Measurements from ENCODE around the gene P3H4. TPM values are rescaled to one million over a fixed set of nuclear protein-coding genes. Genes with fewer than 3 reads are reported as not detected.

Gene P3H4
- total RNA-seq, 1 experiment from 2014 or later = not detected

DNA sequence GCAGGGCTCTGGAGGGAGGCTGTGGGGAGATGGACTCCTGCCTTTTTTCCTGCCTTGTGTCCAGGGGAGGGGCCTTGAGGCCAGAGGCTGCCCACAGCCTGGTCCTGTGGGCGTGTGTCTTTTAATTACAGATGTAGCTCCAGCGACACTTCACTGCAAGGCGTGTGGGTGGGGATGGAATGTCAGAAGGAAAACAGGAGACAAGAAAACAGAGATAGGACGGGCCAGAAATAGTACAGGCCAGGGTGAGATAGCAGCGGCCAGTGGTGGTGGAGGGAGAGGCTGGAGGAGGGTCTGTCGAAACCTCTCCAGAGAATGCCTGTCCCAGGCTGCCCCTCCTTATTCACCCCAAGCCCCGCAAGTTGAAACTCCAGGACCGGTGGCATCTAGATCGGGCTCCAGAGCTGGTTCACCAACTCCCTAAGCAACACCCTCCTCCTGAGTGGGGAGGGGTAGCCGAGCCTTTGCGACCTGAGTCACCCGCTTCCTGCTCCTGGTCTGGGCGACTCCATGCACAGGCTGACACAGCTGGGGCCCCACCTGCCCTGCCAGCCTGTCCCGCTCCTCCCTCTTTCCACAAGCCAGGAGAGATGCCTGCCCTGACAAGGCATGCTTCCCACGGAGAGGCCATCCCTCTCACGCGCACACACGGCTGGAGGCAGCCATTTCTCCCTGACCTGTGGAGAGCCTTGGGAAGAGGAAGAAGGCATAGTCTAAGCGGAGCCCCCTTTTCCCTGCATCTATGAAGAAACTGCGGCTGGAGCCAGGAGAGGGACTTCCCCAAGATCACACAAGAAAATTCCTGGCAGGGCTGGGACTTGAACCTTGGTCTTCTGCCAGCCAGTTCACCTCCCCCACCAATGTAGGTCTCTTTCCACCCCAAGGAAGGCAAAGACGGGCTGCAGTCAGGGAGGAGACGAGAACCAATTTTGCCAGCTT lies 18.6 kb downstream of the P3H4 start:
- H3K9ac ChIP-seq (ENCODE audit: low read length) = no peak overlapping the region
- H3K4me3 ChIP-seq (ENCODE audit: low read length) = no peak overlapping the region
- H3K9me2 ChIP-seq (replicated peaks; ENCODE audit: insufficient read depth, low read length) = no peaks in the 10 kb centered on the region
- no peaks in the 10 kb centered on the region for H3K9me3 ChIP-seq (ENCODE audit: low read length)
- H3K79me2 ChIP-seq (ENCODE audit: low read length) = no peaks in the 10 kb centered on the region
- no peaks in the 10 kb centered on the region for H3K27me3 ChIP-seq (ENCODE audit: low read length)
- H2AFZ ChIP-seq (ENCODE audit: low read length) = no peak overlapping the region
- H3K36me3 ChIP-seq (ENCODE audit: insufficient read depth, low read length) = no peaks in the 10 kb centered on the region
- no peak overlapping the region for H3K27ac ChIP-seq (ENCODE audit: low read length)
- no peaks in the 10 kb centered on the region for H3K4me1 ChIP-seq (ENCODE audit: low read length)
- DNase-seq = no peak
- no peak overlapping the region for H3K4me2 ChIP-seq (ENCODE audit: low read depth, low read length, poor library complexity, severe bottlenecking)
- no peaks in the 10 kb centered on the region for H4K20me1 ChIP-seq (ENCODE audit: insufficient read depth, low read depth, low read length)

DNA sequence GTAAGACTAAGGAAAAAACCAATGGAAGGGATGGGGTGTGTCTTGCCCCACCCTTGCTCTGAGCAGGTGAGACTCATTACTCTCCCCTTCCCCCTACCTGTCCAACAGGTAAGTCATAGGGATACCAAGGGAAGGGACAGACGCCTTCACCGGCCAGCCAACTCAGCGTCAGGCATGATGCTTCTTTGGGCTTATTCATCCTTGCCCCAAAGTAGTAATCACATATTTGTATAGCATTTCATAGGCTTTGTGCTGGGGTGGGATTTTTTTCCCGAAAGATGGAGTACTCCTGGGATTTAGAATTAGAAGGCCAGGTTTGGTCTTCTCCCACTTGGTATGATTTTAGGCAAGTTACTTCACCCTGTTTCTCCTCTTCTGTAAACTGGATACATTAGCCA lies 24.7 kb downstream of the P3H4 start:
- no peaks in the 10 kb centered on the region for H3K9me3 ChIP-seq (ENCODE audit: low read length)
- no peaks in the 10 kb centered on the region for H3K36me3 ChIP-seq (ENCODE audit: insufficient read depth, low read length)
- no peak overlapping the region for H3K4me3 ChIP-seq (ENCODE audit: low read length)
- H3K4me2 ChIP-seq (ENCODE audit: low read depth, low read length, poor library complexity, severe bottlenecking) = no peak overlapping the region
- H2AFZ ChIP-seq (ENCODE audit: low read length) = no peak overlapping the region
- H3K4me1 ChIP-seq (ENCODE audit: low read length) = no peaks in the 10 kb centered on the region
- no peaks in the 10 kb centered on the region for H3K79me2 ChIP-seq (ENCODE audit: low read length)
- no peak overlapping the region for H3K9ac ChIP-seq (ENCODE audit: low read length)
- H3K27me3 ChIP-seq (ENCODE audit: low read length) = no peaks in the 10 kb centered on the region
- H4K20me1 ChIP-seq (ENCODE audit: insufficient read depth, low read depth, low read length) = no peaks in the 10 kb centered on the region
- no peak for DNase-seq
- no peaks in the 10 kb centered on the region for H3K9me2 ChIP-seq (replicated peaks; ENCODE audit: insufficient read depth, low read length)
- no peak overlapping the region for H3K27ac ChIP-seq (ENCODE audit: low read length)

DNA sequence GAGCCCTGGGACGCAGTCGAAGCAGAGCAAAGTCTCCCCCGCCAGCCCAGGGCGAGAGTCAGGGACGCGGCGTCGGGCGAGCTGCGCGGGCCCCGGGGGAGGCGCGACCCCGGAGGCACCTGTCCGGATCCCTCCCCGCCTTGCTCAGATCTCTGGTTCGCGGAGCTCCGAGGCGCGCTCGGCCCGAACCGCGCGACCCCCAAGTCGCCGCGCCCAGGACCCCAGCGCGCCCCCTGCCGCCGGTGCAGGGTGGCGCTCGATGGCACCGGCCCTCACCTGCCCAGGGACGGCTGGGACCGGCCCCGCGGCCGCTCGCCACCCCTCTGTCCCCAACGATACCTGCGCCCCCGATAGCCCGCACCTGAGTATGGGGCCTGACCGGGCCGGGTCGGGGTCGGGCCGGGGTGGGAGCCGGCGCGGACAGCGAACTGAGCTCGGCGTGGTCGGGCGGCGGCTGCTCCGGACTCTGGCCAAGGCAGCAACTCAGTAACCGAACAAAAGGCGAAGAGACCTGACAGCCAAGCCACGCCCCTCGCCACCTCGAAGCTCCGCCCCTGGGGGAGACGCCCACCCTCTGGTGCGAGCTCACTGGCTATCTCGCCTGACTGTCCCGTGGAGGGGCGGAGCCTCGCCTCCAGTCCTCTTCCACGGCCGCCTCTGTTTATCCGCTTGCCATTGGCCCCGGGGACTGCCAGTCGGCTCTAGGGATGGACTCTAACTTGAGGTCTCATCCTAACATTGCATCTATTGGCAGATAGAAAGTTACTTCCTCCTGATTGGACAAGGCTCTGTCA lies 25.3 kb downstream of the P3H4 start, which contains the start of gene JUP:
Gene JUP, minus strand, starts transcription at position 485 of the 794 bp plus-strand sequence. CDS start 14,857 bp downstream, outside the sequence.
- H3K9ac ChIP-seq (ENCODE audit: low read length) = no peak within 1 kb of the TSS
- H3K36me3 ChIP-seq (ENCODE audit: insufficient read depth, low read length) = no peaks in the 10 kb centered on the region
- no peak within 1 kb of the TSS for H3K4me3 ChIP-seq (ENCODE audit: low read length)
- no peak within 1 kb of the TSS for H3K27ac ChIP-seq (ENCODE audit: low read length)
- no peaks in the 10 kb centered on the region for H3K9me2 ChIP-seq (replicated peaks; ENCODE audit: insufficient read depth, low read length)
- H3K27me3 ChIP-seq (ENCODE audit: low read length) = no peaks in the 10 kb centered on the region
- no peaks in the 10 kb centered on the region for H3K9me3 ChIP-seq (ENCODE audit: low read length)
- peak; percentile 92 for DNase-seq
- H3K4me1 ChIP-seq (ENCODE audit: low read length) = no peaks in the 10 kb centered on the region
- no peak within 1 kb of the TSS for H2AFZ ChIP-seq (ENCODE audit: low read length)
- H3K79me2 ChIP-seq (ENCODE audit: low read length) = no peaks in the 10 kb centered on the region
- no peaks in the 10 kb centered on the region for H4K20me1 ChIP-seq (ENCODE audit: insufficient read depth, low read depth, low read length)
- H3K4me2 ChIP-seq (ENCODE audit: low read depth, low read length, poor library complexity, severe bottlenecking) = no peak within 1 kb of the TSS

DNA sequence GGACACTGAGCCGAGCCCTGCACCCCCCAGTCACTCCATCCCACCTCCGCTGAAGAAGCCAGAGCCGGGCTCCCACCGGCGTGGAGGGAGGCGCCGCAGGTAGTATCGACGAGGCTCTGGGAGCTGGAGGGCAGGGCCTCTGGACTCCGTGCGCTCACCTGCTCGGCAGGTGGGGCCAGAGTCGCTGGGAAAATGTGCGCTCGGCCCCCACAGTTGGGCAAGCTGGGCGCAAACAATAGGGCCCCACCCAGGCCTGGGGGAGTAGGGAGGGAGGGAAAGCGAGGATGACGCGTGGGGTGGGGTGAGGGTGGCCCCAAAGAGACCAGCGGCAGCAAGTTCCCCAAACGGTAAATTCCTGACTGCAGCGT lies 25.9 kb downstream of the P3H4 start:
- no peaks in the 10 kb centered on the region for H3K79me2 ChIP-seq (ENCODE audit: low read length)
- no peak overlapping the region for H3K27ac ChIP-seq (ENCODE audit: low read length)
- no peak overlapping the region for H3K9ac ChIP-seq (ENCODE audit: low read length)
- H3K36me3 ChIP-seq (ENCODE audit: insufficient read depth, low read length) = no peaks in the 10 kb centered on the region
- no peaks in the 10 kb centered on the region for H3K4me1 ChIP-seq (ENCODE audit: low read length)
- no peak overlapping the region for H3K4me2 ChIP-seq (ENCODE audit: low read depth, low read length, poor library complexity, severe bottlenecking)
- H2AFZ ChIP-seq (ENCODE audit: low read length) = no peak overlapping the region
- H3K9me3 ChIP-seq (ENCODE audit: low read length) = no peaks in the 10 kb centered on the region
- no peaks in the 10 kb centered on the region for H4K20me1 ChIP-seq (ENCODE audit: insufficient read depth, low read depth, low read length)
- H3K9me2 ChIP-seq (replicated peaks; ENCODE audit: insufficient read depth, low read length) = no peaks in the 10 kb centered on the region
- no peaks in the 10 kb centered on the region for H3K27me3 ChIP-seq (ENCODE audit: low read length)
- no peak for DNase-seq
- H3K4me3 ChIP-seq (ENCODE audit: low read length) = no peak overlapping the region

DNA sequence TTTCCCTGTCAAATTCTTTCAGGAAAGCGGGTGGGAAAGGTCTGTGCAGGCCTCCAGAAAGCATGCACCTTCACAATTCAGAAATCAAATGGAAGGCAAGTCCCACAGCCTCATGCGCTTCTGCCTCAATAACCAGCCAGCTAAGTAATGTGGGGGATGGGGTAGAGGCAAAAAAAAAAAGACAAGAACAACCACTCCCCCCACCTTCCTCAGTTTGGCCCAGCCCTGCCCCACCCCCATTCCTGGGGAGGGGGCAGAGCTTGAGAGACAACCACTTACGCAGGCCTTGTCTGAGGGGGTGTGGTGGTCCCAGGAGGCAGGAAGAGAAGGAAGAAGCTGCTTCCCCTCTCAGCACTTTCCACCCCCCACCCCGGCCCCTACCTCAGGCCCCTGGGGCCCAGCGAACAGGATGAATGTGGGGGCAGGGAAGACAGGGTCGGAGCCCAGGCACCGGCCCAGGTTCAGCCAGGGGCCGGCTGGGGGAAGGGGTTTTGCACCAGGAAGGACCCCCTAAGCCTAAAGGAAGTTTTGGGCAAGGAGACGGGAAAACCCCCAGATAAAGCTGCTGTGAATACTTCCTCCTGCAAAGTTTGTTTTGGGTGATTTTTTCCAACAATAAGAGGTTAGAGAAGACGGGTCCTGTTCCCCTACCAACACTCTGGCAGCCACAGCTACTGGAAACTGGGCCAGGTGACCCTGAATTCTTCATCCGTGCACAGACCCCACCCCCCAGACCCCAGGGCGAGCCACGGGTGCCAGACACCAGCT lies 26.5 kb downstream of the P3H4 start:
- Histone ChIP-seq H3K79me2 (ENCODE audit: low read length) (no peaks in the 10 kb centered on the region), H3K9me3 (ENCODE audit: low read length) (no peaks in the 10 kb centered on the region), H3K27ac (ENCODE audit: low read length) (no peak overlapping the region), H3K4me1 (ENCODE audit: low read length) (no peaks in the 10 kb centered on the region), H3K9ac (ENCODE audit: low read length) (no peak overlapping the region), H2AFZ (ENCODE audit: low read length) (no peak overlapping the region), H3K9me2 (replicated peaks; ENCODE audit: insufficient read depth, low read length) (no peaks in the 10 kb centered on the region), H3K4me3 (ENCODE audit: low read length) (no peak overlapping the region), H3K27me3 (ENCODE audit: low read length) (no peaks in the 10 kb centered on the region), H3K4me2 (ENCODE audit: low read depth, low read length, poor library complexity, severe bottlenecking) (no peak overlapping the region), H3K36me3 (ENCODE audit: insufficient read depth, low read length) (no peaks in the 10 kb centered on the region), H4K20me1 (ENCODE audit: insufficient read depth, low read depth, low read length) (no peaks in the 10 kb centered on the region)
- no peak for DNase-seq

DNA sequence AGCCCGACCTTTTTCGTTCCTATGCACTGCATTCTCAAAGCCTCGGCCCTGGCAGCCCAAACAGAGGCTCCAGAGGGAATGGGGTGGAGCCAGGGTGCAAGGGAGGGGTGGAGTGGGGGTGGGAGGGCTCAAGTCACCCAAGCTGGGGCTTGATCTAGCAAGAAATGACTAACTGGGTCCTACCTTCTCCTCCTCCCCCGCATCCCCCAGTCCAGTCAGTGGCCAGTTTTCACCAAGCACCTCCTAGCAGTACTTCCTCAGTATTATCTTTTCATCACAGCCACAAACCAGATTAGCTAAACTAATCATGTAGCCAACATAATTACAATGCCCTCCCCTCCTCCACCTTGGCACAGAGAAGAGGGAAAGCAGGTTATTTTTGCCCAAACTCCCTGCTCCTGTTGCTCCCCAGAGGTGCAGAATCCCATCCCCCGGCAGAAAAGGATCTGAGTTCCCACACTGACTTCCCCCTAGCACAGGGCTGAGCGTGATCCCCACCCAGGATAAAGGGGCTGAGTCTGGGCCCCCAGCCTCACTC lies 27.5 kb downstream of the P3H4 start:
- H3K36me3 ChIP-seq (ENCODE audit: insufficient read depth, low read length) = no peaks in the 10 kb centered on the region
- H3K4me1 ChIP-seq (ENCODE audit: low read length) = no peaks in the 10 kb centered on the region
- no peak overlapping the region for H2AFZ ChIP-seq (ENCODE audit: low read length)
- no peaks in the 10 kb centered on the region for H3K9me3 ChIP-seq (ENCODE audit: low read length)
- DNase-seq = no peak
- no peak overlapping the region for H3K27ac ChIP-seq (ENCODE audit: low read length)
- H3K79me2 ChIP-seq (ENCODE audit: low read length) = no peaks in the 10 kb centered on the region
- H3K4me2 ChIP-seq (ENCODE audit: low read depth, low read length, poor library complexity, severe bottlenecking) = no peak overlapping the region
- no peaks in the 10 kb centered on the region for H3K27me3 ChIP-seq (ENCODE audit: low read length)
- H3K9me2 ChIP-seq (replicated peaks; ENCODE audit: insufficient read depth, low read length) = no peaks in the 10 kb centered on the region
- no peak overlapping the region for H3K4me3 ChIP-seq (ENCODE audit: low read length)
- no peak overlapping the region for H3K9ac ChIP-seq (ENCODE audit: low read length)
- no peaks in the 10 kb centered on the region for H4K20me1 ChIP-seq (ENCODE audit: insufficient read depth, low read depth, low read length)

DNA sequence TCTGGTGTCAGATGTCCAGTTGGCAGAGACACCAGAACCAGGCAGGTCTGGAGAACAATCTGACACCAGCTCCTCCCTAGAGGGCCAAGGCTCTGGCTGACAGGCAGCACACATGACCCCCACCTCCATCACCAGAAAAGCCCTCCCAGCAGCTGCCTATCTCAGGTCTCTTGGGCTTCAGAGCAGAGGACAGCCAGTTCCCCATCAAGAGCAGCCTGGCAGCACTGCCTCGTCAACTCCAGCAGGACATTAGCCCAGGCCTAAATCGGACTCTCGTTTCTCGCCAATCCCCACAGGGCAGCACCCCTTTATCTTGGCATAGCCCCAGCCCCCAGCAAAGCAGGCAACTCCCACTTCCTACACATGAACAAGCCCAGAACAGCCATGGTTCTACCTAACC lies 29.6 kb downstream of the P3H4 start:
- DNase-seq = no peak
- Histone ChIP-seq H3K4me3 (ENCODE audit: low read length) (no peak overlapping the region), H3K4me1 (ENCODE audit: low read length) (no peaks in the 10 kb centered on the region), H3K27ac (ENCODE audit: low read length) (no peak overlapping the region), H3K9me3 (ENCODE audit: low read length) (no peaks in the 10 kb centered on the region), H3K27me3 (ENCODE audit: low read length) (no peaks in the 10 kb centered on the region), H3K79me2 (ENCODE audit: low read length) (no peaks in the 10 kb centered on the region), H2AFZ (ENCODE audit: low read length) (no peak overlapping the region), H3K4me2 (ENCODE audit: low read depth, low read length, poor library complexity, severe bottlenecking) (no peak overlapping the region), H4K20me1 (ENCODE audit: insufficient read depth, low read depth, low read length) (no peaks in the 10 kb centered on the region), H3K9ac (ENCODE audit: low read length) (no peak overlapping the region), H3K9me2 (replicated peaks; ENCODE audit: insufficient read depth, low read length) (no peaks in the 10 kb centered on the region), H3K36me3 (ENCODE audit: insufficient read depth, low read length) (no peaks in the 10 kb centered on the region)

All from Karpas-422 (cell line).